ENCODE results near the gene DAGLB.
"Not testable (repeated sequence)": the region's sequence is repeated elsewhere in the genome, so short reads cannot be mapped to it uniquely, and the experiment has no call there.

The DAGLB gene

GRCh38 chr7:6425948-6426347, 21.8 kb downstream of the DAGLB start:
- no peak for DNase-seq

DNA sequence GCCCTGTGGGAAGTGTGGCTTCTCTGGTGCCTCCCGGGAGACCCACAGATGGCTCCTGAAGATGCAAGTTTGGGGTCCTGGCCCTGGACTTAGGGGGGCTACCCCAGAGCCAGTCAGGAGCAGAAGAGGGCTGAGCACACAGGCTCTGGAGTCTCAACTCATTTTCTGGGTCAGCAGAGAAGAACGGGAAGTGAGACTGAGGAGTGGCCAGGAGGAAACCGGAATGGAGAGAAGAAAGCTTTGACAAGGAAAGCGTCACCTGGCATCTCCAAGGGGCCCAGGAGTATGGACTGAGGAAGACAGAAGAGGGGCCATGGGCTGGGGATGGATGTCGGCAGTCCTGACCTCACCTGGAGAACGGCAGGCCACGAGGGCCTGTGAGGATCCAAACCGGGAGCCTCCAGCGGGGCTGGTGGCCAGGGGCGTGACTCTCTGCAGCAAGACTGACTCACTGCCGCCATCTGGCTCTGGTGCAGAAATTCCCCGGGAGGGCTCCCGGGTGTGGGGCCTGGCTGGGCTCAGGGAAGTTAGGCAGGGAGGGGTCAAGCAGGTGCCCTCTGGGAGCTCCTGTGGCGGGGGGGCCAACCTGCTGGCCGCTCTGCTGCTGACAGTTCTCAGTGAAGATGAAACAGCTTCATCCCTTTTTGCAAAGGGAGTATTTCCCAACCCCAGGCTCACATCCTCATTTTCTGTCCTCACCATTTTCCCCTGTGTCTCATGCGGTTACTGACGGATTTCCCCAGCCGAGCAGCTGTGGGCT, 23.6 kb downstream of the DAGLB start:
- DNase-seq, result no peak

GRCh38 chr7:6422926-6423632, 24.7 kb downstream of the DAGLB start:
- no peak for DNase-seq

GRCh38 chr7:6422095-6422494, 25.7 kb downstream of the DAGLB start:
- DNase-seq, result no peak

GRCh38 chr7:6420680-6421079, 27.1 kb downstream of the DAGLB start:
- DNase-seq, result no peak

GRCh38 chr7:6419310-6419773, 28.4 kb downstream of the DAGLB start:
- DNase-seq, result no peak

DNA sequence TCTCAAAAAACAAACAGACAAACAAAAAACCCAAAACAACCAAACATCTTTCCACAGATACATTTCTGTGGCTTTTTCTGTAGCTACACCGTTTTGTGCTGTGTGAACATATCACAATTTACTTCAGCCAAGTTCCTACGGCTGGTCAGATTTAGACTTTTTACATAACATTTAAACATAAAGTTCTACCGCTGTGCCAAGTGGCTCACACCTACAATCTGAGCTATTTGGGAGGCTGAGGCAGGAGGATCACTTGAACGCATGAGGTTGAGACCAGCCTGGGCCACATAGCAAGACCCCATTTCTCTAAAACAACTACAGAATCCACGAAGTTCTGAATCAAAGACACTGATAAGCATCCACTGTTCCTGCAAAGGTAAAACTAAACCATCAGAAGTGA, 30.3 kb downstream of the DAGLB start:
- DNase-seq, result no peak

DNA sequence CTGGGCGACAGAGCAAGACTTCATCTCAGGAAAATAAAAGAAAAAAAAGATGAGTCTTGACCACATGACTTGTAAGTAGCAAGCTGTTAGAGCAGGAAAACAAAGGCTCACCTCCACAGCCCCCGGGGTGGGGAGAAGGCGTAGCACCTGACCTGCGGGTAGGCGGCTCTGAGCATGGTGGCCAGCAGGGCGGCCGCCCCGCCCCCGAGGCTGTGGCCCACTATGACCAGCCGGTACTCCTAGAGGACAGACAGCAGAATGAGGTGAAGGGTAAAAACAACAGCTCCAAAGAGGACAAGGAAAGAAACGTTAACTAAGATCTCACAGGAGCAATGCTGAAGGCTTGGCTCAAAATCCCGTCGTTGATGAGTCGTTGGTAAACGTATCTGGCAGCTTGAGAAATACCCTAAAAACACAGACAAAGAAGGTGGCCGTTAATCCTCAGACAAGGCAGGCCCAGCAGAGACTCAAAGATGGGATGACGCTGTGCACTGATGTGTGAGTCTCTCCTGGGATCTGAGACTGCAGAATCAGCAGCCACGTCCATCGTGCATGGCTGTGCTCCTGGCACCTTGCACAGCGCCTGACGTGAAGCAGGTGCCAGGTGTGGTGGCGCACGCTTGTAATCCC, 31.1 kb downstream of the DAGLB start:
- DNase-seq, result no peak

GRCh38 chr7:6413637-6414036, 34.1 kb downstream of the DAGLB start:
- no peak for DNase-seq

DNA sequence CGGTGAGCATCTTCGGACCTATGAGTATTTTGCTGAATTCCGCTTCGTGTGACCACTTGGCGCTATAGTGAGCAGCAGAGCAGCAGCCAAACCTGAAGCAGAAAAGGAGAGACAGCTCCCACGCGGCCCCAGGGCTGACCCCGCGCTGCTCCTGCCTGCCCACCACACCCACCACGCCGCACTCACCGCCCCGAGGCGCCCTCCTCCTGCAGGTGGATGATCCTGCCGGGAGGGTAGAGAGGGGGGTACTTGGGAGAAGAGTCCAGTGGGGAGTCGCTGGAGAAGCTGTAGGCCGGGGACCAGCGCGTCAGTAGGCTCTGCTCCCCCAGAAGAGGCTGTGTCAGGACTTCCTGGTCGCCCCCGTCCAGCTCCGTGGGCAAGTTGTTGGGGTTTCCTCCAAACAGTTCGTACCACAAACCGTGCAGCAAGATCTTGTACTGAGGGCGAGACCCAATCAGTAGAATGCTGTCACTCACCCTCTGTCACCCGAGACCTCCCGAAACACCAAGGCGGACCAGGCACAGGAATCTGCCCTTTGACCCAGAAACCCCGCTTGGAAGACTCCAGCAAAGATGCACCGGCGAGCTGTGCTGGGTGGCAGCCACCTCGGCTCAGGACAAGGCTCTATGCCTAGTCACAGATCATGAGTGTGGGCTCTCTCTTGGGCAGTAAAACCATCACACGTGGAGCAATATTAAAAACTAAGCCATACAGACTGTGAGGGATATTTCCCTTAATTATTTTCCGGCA, 37.6 kb downstream of the DAGLB start:
- no peak for DNase-seq

GRCh38 chr7:6409091-6409490, 38.7 kb downstream of the DAGLB start:
- no peak for DNase-seq

- no peak for DNase-seq
These were observed 40.3 kb downstream of the DAGLB start for GRCh38 chr7:6407434-6407833.

DNA sequence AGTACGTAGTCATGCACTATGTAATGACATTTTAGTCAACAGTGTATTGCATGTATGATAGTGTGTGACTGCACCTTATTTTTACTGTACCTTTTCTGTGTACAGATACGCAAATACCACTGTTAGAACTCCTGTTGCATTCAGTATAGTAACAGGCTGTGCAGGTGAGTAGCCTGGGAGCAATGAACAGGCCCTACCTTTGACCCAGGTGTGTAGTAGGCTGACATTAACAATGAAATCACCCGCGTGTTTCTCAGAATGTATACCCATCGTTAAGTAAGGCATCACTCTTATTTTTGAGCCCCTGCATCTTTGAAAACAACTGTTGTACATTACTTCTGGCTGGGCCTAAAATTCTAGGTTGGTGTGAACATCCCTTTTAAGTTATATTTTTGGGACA, 41.6 kb downstream of the DAGLB start:
- no peak for DNase-seq

GRCh38 chr7:6403907-6404306, 43.8 kb downstream of the DAGLB start:
- no peak for DNase-seq

DNA sequence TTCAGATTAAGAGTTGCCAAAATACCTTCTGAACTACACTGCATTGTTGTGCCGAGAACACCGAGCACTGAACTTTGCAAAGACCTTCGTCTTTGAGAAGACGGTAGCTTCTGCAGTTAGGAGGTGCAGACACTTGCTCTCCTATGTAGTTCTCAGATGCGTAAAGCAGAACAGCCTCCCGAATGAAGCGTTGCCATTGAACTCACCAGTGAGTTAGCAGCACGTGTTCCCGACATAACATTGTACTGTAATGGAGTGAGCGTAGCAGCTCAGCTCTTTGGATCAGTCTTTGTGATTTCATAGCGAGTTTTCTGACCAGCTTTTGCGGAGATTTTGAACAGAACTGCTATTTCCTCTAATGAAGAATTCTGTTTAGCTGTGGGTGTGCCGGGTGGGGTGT, 45.0 kb downstream of the DAGLB start:
- DNase-seq, result no peak

DNA sequence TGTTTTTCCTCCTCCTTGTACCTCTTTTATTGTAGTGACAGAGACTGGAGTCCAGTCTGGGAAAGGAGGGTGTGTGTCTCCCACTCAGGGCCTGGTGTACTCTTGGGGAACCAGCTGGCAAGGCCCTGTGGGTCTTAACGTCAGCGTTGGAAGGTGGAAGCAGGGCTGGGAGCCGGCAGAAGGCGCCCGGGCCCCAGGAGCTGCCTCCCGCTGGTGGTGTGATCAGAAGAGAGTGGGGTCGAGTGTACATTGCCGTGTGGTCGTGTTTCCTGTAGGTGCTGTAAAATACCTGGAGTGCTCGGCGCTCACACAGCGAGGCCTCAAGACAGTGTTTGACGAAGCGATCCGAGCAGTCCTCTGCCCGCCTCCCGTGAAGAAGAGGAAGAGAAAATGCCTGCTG, 45.7 kb downstream of the DAGLB start:
- no peak for DNase-seq

GRCh38 chr7:6401536-6401935, 46.2 kb downstream of the DAGLB start:
- DNase-seq, result no peak

DNA sequence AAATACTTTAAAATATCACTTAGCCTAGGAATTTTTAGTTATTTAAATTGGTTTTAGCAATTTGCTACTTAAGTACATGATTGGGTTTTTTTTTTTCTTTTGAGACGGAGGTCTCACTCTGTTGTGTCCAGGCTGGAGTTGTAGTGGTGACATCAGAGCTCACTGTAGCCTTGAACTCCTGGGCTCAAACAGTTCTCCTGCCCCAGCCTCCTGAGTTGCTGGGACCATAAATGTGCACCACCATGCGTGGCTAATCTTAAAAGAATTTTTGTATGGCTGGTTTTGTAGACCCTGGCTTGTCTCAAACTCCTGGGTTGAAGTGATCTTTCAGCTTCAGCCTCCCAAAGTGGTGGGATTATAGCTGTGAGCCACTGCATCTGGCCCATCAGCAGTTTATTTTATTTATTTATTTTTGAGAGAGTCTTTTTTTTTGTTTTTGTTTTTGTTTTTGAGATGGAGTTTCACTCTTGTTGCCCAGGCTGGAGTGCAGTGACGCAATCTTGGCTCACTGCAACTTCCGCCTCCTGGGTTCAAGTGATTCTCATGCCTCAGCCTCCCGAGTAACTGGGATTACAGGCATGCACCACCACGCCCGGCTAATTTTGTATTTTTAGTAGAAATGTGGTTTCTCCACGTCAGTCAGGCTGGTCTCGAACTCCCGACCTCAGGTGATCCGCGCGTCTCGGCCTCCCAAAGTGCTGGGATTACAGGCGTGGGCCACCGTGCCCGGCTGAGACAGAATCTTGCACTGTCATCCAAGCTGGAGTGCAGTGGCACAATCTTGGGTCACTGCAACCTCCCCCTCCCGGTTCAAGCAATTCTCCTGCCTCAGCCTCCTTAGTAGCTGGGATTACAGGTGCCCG, 47.3 kb downstream of the DAGLB start:
- not testable (repeated sequence) for DNase-seq

- DNase-seq, result no peak
These were observed 48.4 kb downstream of the DAGLB start for GRCh38 chr7:6399351-6399750.

DNA sequence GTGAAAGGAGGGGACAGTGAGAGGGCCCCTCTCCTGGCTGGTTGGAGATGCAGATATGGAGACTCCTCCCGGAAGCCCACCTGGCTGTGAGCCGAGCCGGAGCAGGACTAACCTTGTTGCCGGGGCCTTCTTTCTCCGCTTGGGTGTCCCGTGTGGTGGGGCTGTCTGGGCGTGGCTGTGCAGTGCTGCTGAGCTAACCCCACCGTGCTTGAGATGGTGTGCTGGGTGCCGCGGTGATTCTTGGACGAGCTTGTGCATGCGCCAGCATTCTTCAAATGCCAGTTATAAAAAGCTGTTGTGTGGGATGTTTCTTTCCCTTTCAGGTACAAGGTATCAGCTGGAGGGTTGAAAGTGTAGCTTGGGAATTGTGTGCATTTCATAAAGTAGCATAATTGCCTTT, 48.8 kb downstream of the DAGLB start:
- DNase-seq, result no peak

DNA sequence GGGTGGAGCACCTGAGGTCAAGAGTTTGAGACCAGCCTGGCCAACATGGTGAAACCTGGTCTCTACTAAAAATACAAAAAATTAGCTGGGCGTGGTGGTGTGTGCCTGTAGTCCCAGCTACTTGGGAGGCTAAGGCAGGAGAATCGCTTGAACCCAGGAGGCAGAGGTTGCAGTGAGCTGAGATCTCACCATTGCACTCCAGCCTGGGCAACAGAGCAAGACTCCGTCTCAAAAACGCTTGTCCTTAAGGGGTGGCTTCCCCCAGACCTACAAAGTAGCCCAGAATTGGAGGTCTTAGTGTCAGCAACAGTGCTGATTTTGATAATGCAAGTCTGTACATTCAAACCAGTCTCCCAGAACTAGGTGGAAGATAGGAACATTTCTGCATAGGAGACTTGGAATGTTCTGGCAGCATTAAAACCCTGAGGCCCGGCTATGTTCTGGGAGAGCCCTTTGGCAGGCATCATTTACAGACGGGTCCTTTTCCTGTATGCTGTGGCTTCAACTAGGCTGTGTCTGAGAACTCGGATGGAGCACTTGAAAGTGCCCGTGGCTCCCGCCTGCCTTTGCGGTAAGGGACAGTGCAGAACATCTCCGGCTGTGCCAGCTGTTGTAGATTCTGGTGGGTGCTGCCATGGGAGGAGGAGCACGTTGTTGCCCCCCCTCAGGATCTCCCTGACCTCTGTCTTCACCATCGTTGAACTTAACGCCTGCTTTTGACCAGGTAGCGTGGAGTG, 49.8 kb downstream of the DAGLB start:
- DNase-seq, result not testable (repeated sequence)

Data from activated CD4-positive, alpha-beta T cell treated with anti-CD3 and anti-CD28 coated beads, Interleukin-2, Interleukin-6, amounts not matched to agents 100 ng/mL and 50 ng/mL, durations not matched to agents 16 hours and 8 hours (primary cell).